Measurements from ENCODE around the gene UNC5A.

- TF ChIP-seq CTCF (IDR thresholded peaks at IDR 0.05) (no peak), POLR2A (IDR thresholded peaks at IDR 0.05) (no peak)
Measured at GRCh38 chr5:176912115-176912514, 101.8 kb downstream of the UNC5A start.
